Neural crest cell (in vitro differentiated cells): ENCODE measurements around the gene CERS1. TPM values are rescaled to one million over a fixed set of nuclear protein-coding genes. Genes with fewer than 3 reads are reported as not detected.
"Not testable (repeated sequence)": the region's sequence is repeated elsewhere in the genome, so short reads cannot be mapped to it uniquely, and the experiment has no call there.

Source experiments
- DNase-seq: peaks from one replicate; pipeline ENCODE4 v3.0.0; 2021; ENCODE audit warnings: low read depth, mixed read lengths, low spot score
- H3K27ac Mint-ChIP-seq: one replicate; pipeline ENCODE4 v1.8.0; 2021; ENCODE audit warnings: mild to moderate bottlenecking, mixed read lengths; ENCODE audit not compliant: unreplicated experiment
- H3K27me3 Mint-ChIP-seq: 2 replicates; pipeline ENCODE4 v1.8.0; 2021; ENCODE audit warnings: low read depth, mild to moderate bottlenecking, mixed read lengths
- H3K36me3 Mint-ChIP-seq: 2 replicates; pipeline ENCODE4 v1.8.0; 2021; ENCODE audit warnings: low read depth, mild to moderate bottlenecking, mixed read lengths
- H3K4me1 Mint-ChIP-seq: 2 replicates; pipeline ENCODE4 v1.8.0; 2021; ENCODE audit warnings: mixed read lengths
- H3K4me3 Mint-ChIP-seq: one replicate; pipeline ENCODE4 v1.8.0; 2021; ENCODE audit warnings: mild to moderate bottlenecking, mixed read lengths
- H3K9me3 Mint-ChIP-seq: 2 replicates; pipeline ENCODE4 v1.8.0; 2021; ENCODE audit warnings: mixed read lengths
- CTCF ChIP-seq: fragments of 200-600 bp; sonication (generic); conservative IDR thresholded peaks from 2 replicates; pipeline ENCODE4 v1.5.0; 2021; ENCODE audit warnings: antibody characterized with exemption, mild to moderate bottlenecking
- total RNA-seq: library from RNA; stranded (reverse); gene quantifications from 2 replicates; pipeline ENCODE4 v1.2.1, GENCODE V29; 2021

The CERS1 gene
- total RNA-seq, 1 donor from 2014 or later = 27.7 TPM

GRCh38 chr19:18903156-18904037 is 7.4 kb upstream of the CERS1 start:
- DNase-seq = no peak
- no peak overlapping the region for H3K4me3 Mint-ChIP-seq
- no peaks in the 10 kb centered on the region for H3K27me3 Mint-ChIP-seq
- H3K9me3 Mint-ChIP-seq = no peaks in the 10 kb centered on the region
- no peak for TF ChIP-seq CTCF
- H3K27ac Mint-ChIP-seq = no peak overlapping the region
- H3K36me3 Mint-ChIP-seq = no peaks in the 10 kb centered on the region
- H3K4me1 Mint-ChIP-seq = no peaks in the 10 kb centered on the region

DNA sequence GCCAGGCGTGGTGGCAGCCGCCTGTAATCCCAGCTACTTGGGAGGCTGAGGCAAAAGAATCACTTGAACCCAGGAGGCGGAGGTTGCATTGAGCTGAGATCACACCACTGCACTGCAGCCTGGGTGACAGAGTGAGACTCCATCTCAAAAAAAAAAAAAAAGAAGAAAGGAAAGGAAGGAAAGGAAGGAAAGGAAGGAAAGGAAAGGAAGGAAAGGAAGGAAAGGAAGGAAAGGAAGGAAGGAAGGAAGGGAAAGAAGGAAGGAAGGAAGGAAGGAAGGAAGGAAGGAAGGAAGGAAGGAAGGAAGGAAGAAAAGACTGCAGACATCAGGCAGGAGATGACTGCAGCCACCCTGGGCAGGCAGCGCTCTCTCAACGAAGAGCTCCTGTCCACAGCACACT is 6.6 kb upstream of the CERS1 start:
- not testable (repeated sequence) for H3K27me3 Mint-ChIP-seq, H3K9me3 Mint-ChIP-seq, H3K4me1 Mint-ChIP-seq, H3K27ac Mint-ChIP-seq, DNase-seq, H3K4me3 Mint-ChIP-seq, H3K36me3 Mint-ChIP-seq

DNA sequence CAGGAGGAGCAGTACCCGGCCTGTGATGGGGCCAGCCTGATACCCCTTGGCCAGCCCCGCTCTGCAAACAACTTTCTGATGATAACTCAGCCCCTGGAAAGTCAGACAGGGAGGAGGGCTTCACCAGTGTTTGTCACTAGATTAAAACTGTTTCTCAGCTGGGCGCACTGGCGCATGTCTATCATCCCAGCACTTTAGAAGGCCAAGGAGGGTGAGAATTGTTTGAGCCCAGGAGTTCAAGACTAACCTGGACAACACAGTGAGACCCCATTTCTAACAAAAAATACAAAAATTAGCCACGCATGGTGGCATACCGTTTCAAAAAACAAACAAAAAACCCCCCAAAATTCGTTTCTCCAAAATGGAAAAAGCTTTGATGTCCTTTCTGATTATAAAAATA is 5.5 kb upstream of the CERS1 start:
- no peak for TF ChIP-seq CTCF
- Mint-ChIP-seq H3K4me1 (peaks cover 7% of the 10 kb centered on the region), H3K4me3 (no peak overlapping the region), H3K9me3 (no peaks in the 10 kb centered on the region), H3K36me3 (no peaks in the 10 kb centered on the region), H3K27me3 (peaks cover 6% of the 10 kb centered on the region), H3K27ac (no peak overlapping the region)
- no peak for DNase-seq

DNA sequence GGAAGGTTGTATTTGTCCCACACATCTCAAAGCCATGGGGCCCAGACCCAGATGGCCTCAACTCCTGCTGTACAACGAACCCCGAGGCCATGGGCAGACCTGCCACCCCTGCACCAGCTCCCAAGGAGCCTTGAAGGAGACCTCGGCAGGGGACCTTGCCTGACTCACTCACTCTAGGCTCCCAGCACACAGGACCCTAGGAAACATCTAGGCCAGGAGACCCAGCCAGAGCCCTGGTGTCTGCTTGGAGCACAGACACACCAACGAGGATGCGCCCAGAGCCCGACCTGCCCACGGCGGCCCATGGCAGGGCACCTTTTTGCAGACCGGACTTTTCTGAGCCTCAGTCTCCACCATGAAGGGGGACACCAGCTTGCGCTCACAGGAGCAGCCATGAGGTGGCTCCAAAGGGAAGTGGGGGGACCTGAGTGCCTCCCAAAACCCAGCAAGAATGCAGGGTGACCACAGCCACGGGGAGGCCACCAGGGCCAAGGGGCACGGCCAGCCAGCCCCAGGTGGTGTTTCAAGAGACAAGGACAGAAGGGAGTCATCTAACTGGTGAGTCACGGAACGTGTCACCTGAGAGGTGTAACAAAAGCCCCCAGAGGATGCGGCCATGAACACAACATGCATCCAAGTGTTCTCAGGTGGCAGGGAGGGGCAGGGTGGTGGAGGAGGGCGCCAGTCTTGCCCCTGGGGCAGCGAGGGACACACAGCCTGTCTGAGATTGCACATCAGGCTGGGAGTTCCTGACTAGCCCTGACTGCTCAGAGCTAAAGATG is 4.9 kb upstream of the CERS1 start:
- DNase-seq = no peak
- Mint-ChIP-seq H3K36me3 (no peaks in the 10 kb centered on the region), H3K9me3 (no peaks in the 10 kb centered on the region), H3K27me3 (peaks cover 6% of the 10 kb centered on the region), H3K4me3 (peak overlapping the region; percentile 41), H3K27ac (no peak overlapping the region), H3K4me1 (peaks cover 7% of the 10 kb centered on the region)
- no peak for TF ChIP-seq CTCF

DNA sequence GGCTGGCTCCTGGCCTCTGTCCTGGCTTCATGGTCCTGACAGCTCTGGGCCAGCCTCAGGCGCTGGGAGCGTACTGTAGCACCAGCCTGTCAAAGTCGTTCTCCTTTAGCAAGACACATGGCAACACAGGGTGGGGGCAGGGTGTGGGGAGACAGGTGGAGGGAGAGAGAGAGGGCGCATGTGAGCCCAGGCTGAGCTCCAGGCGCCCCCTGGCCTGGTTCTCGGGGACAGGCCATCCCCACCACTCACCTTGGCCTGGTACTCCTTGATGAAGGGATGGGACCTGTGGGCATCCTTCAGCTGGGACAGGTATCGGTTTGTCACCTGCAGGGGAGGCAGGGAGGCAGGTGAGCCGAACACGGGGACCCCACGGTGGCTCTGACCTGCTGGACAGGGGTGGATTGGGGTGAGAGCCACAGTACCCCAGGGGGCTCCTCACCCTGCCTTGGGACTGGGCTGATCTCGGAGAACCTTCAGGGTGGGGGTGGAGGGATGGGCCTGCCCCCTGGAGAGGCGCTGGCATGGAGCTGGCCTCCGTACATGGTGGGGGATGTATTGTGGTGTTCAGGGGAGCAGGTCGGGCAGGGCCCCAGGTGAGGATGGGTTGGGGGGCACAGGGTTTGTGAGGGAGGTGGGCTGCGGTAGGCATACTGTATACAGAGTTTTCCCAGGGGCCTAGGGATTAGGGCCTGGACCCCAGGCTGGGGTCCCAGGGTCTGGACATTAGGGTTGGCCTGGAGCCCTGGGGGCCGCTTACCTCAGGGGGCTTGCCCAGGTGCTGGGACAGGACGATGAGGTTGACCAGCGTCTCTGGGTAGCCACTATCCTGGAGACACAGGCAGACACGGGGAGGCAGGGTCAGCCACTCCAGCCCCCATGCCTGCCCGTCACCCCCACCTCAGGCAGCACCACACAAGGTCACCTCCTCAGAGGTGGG is 3.9 kb upstream of the CERS1 start:
- no peak for TF ChIP-seq CTCF
- peaks cover 8% of the 10 kb centered on the region for H3K4me1 Mint-ChIP-seq
- no peaks in the 10 kb centered on the region for H3K36me3 Mint-ChIP-seq
- no peak overlapping the region for H3K27ac Mint-ChIP-seq
- H3K27me3 Mint-ChIP-seq = peaks cover 6% of the 10 kb centered on the region
- no peak for DNase-seq
- H3K4me3 Mint-ChIP-seq = no peak overlapping the region
- H3K9me3 Mint-ChIP-seq = no peaks in the 10 kb centered on the region
